GM18505 (cell line): ENCODE results near the gene MRPS16.

Experiments
- ATAC-seq: cut with Tn5 transposase; IDR thresholded peaks from one replicate; pipeline ENCODE4 v1.9.1; 2021; ENCODE audit not compliant: unreplicated experiment
- POLR2A ChIP-seq: IDR thresholded peaks from 4 replicates; pipeline ENCODE4 v1.6.1; 2011; ENCODE audit warnings: borderline replicate concordance; ENCODE audit not compliant: insufficient read depth, insufficient read length; ENCODE audit errors: extremely low read depth

Gene MRPS16

GRCh38 chr10:73219384-73219783, 33.1 kb downstream of the MRPS16 start:
- no peak for ATAC-seq
- TF ChIP-seq POLR2A = no peak

- TF ChIP-seq POLR2A = no peak
- ATAC-seq = no peak
These were observed 33.8 kb downstream of the MRPS16 start for GRCh38 chr10:73218431-73219191.

GRCh38 chr10:73217628-73218027, 34.8 kb downstream of the MRPS16 start:
- ATAC-seq = no peak
- no peak for TF ChIP-seq POLR2A

- no peak for TF ChIP-seq POLR2A
- ATAC-seq = no peak
These were observed 36.7 kb downstream of the MRPS16 start for GRCh38 chr10:73215749-73216148.

- no peak for ATAC-seq
- TF ChIP-seq POLR2A = no peak
These were observed 41.2 kb downstream of the MRPS16 start for GRCh38 chr10:73211106-73211811.

GRCh38 chr10:73210395-73211105, 41.9 kb downstream of the MRPS16 start:
- no peak for TF ChIP-seq POLR2A
- no peak for ATAC-seq

- no peak for TF ChIP-seq POLR2A
- ATAC-seq = no peak
These were observed 42.7 kb downstream of the MRPS16 start for GRCh38 chr10:73209705-73210104.

- ATAC-seq = no peak
- TF ChIP-seq POLR2A = no peak
These were observed 44.6 kb downstream of the MRPS16 start for GRCh38 chr10:73207883-73208282.

GRCh38 chr10:73206385-73206784, 46.1 kb downstream of the MRPS16 start:
- TF ChIP-seq POLR2A = no peak
- ATAC-seq = no peak

GRCh38 chr10:73205890-73206289, 46.6 kb downstream of the MRPS16 start:
- no peak for ATAC-seq
- TF ChIP-seq POLR2A = no peak

- TF ChIP-seq POLR2A = no peak
- ATAC-seq = no peak
These were observed 47.4 kb downstream of the MRPS16 start for GRCh38 chr10:73205081-73205480.
